Subcutaneous abdominal adipose tissue (tissue), 5 donors: ENCODE measurements around the gene F8.
A peak's percentile ranks its signal among the peaks of the same experiment; 100 is the strongest.

Experiments
- H3K27ac ChIP-seq: one replicate; pipeline ENCODE4 v1.7.0; 2013; ENCODE audit warnings: low read depth, mild to moderate bottlenecking, inconsistent platforms, low read length, moderate library complexity
- H3K27me3 ChIP-seq, 5 donors: one replicate each; pipeline ENCODE4 v1.7.0; 2013; ENCODE audit warnings: low read length in 5 of 5, inconsistent platforms in 1 of 5; ENCODE audit not compliant: control insufficient read depth in 5 of 5, insufficient read depth in 4 of 5
- H3K36me3 ChIP-seq, 5 donors: one replicate each; pipeline ENCODE4 v1.7.0; 2013; ENCODE audit warnings: low read length in 5 of 5; ENCODE audit not compliant: control insufficient read depth in 5 of 5, insufficient read depth in 5 of 5
- H3K4me1 ChIP-seq, 5 donors: one replicate each; pipeline ENCODE4 v1.7.0; 2013; ENCODE audit warnings: low read length in 5 of 5, mild to moderate bottlenecking in 3 of 5, moderate library complexity in 1 of 5; ENCODE audit not compliant: control insufficient read depth in 5 of 5, insufficient read depth in 5 of 5
- H3K4me3 ChIP-seq, 5 donors: one replicate each; pipeline ENCODE4 v1.7.0; 2013; ENCODE audit warnings: low read length in 5 of 5, low read depth in 1 of 5
- H3K9ac ChIP-seq, 5 donors: one replicate each; pipeline ENCODE4 v1.7.0; 2013; ENCODE audit warnings: low read length in 5 of 5, mild to moderate bottlenecking in 4 of 5, moderate library complexity in 3 of 5
- H3K9me3 ChIP-seq, 5 donors: one replicate each; pipeline ENCODE4 v1.7.0; 2013; ENCODE audit warnings: low read length in 5 of 5; ENCODE audit not compliant: control insufficient read depth in 5 of 5
- donor health status: healthy.
- donor health status: healthy.
- donor health status: healthy.
- donor health status: healthy.
- donor health status: healthy.

F8 gene

DNA sequence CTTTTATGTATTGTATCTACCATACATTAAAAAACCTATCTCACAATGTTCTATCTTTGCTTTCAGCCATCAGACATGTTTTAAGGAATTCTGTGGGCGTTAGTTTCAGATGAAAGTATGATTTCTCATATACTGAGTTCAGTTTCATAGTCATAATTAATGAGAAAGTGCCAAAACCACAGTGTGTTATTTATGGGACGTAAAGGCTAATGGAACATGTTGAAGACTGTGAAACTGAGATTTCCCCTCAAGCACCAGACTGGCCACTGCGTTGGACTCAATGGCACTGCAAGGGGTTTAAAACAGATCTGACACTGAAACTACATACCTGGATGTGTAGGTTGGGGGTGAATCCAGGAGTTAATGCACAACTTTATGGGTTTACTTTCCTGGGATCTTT is 32.0 kb downstream of the F8 start:
- H3K9ac ChIP-seq = no peak overlapping the region
- no peaks in the 10 kb centered on the region for H3K36me3 ChIP-seq
- no peaks in the 10 kb centered on the region for H3K4me1 ChIP-seq
- H3K9me3 ChIP-seq = no peaks in the 10 kb centered on the region
- no peaks in the 10 kb centered on the region for H3K27me3 ChIP-seq
- H3K4me3 ChIP-seq = no peak overlapping the region
- H3K27ac ChIP-seq = no peak overlapping the region

DNA sequence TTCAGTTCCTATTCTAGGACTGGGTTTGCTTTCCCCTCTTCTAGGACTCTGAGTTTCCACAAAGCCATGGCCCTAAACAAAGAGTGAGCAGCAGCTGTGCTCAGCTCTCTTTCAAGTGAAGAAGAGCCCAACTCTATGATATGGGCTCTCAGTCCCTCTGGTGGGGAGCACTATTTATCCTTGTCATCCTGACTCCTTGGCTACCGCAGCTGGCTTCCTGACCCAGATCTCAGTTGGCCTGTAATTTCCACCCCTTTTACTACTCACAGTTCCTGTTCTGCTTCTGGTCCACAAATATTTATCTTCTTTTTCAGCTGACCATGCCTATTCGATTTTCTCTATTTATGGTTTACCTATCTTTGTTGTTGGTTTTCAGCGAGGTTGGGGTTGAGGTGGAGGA is 33.8 kb downstream of the F8 start:
- Histone ChIP-seq H3K4me3 (no peak overlapping the region), H3K36me3 (no peaks in the 10 kb centered on the region), H3K9ac (no peak overlapping the region), H3K27me3 (no peaks in the 10 kb centered on the region), H3K27ac (no peak overlapping the region), H3K4me1 (no peaks in the 10 kb centered on the region), H3K9me3 (no peaks in the 10 kb centered on the region)

DNA sequence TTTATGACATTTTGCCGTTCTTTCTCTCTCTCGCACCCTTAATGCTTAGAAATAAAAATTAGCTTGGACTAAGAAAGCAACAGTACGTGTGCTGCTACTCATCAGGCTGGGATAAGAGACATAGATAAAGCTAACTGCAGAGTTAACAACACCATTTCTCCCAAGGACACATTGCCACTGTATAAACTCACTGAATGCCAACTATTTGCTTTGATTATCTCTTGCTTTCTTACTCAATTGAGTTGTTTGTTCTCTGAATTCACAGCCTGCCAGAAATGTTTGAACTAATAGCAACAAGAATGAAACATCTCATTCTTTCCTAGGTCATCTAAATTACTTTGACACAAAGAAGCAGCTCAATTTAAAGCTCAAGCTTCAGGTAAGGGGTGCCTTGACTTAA is 34.6 kb downstream of the F8 start:
- Histone ChIP-seq H3K9ac (no peak overlapping the region), H3K36me3 (no peaks in the 10 kb centered on the region), H3K4me3 (no peak overlapping the region), H3K9me3 (no peaks in the 10 kb centered on the region), H3K27me3 (no peaks in the 10 kb centered on the region), H3K4me1 (no peaks in the 10 kb centered on the region), H3K27ac (no peak overlapping the region)

DNA sequence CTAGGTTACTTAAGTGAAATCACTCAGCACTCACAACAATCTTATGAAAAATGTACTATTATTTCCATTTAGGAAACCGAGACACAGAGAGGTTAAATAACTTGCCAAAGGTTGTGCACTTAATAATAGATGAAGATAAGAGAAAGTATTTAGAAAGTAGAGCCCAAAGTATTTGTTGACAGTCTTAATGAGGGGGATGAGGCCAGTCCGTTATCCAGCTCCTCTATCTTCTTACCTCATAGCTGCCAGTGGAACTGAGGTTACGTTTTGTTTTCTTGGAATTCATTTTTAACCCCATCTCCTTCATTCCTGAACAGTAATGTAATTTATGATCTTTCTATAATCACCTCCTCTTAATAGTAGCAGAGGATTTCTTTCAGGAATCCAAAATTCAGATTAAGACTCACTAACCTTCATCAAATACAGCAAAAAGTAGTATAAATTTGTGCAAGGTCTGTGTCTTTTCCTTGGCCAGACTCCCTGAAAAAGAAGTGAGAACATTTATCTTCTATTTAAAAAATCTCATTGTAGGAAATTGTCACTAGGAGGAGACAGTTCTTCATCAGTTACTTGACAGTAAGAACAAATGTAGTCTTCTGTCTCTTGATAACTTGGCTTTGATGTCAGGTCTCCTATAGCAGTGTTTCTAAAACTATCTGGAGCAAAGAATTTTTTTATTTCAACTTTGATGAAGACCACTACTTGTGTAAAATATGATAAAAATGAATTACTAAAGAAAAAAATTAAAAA is 35.5 kb downstream of the F8 start:
- no peaks in the 10 kb centered on the region for H3K27me3 ChIP-seq
- H3K4me3 ChIP-seq = no peak overlapping the region
- H3K36me3 ChIP-seq = no peaks in the 10 kb centered on the region
- H3K9ac ChIP-seq = no peak overlapping the region
- H3K27ac ChIP-seq = no peak overlapping the region
- no peaks in the 10 kb centered on the region for H3K4me1 ChIP-seq
- no peaks in the 10 kb centered on the region for H3K9me3 ChIP-seq

DNA sequence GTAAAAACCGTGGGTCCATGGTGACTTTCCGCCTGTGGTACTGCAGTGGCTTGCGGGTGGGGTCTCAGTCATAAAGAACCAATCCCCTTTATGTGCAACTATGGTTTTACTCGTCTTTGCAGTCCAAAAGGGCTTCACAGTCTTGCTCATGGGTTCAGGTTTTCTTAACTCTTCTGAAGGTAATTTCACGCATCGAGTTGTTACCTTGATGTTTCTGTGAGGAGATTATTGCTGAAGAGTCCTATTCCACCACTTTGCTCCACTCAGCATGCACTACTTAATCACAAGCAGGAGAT is 41.5 kb downstream of the F8 start:
- peaks cover 0 to 9% (median 4%) of the 10 kb centered on the region in 5 donors for H3K4me1 ChIP-seq
- H3K36me3 ChIP-seq = no peaks in the 10 kb centered on the region
- peaks cover 0 to 5% (median 0%) of the 10 kb centered on the region in 5 donors for H3K27me3 ChIP-seq
- H3K27ac ChIP-seq = no peak overlapping the region
- H3K4me3 ChIP-seq = peak overlapping the region in 4 of 5 donors; percentile 54 to 78 (median 66)
- H3K9me3 ChIP-seq = no peaks in the 10 kb centered on the region
- H3K9ac ChIP-seq = peak overlapping the region in 1 of 5 donors; percentile 48

DNA sequence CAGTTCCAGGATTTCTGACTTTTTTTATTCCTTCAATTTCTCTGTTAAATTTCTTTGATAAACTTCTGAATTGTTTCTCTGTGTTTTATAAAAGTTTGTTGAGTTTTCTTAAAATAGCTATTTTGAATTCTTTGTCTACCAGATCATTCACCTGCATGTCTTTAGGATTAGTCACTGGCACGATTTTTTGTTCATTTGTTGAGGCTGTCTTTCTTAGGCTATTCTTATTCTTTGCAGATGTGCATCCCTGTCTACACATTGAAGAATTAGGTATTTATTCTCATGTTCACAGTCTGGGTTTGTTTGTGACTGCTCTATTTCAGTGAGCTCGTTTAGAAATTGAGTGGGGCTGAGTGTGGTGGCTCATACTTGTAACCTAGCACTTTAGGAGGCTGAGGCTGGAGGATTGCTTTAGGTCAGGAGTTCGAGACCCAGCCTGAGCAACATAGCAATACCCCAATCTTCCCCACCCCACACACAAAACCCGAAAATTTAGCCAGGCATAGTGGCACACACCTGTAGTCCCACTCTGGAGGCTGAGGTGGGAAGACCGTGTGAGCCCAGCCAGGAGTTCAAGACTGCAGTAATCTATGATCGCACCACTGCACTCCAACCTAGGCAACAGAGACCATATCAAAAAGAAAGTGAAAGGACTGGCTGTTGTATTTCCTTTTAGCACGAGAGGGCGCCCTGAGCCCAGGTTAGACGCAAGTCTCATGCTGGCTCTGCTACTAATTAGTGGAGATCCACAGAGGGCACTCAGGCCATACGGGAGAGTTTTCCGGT is 42.0 kb downstream of the F8 start:
- Histone ChIP-seq H3K4me3 (peak overlapping the region; percentile 43 to 78 (median 65)), H3K9me3 (no peaks in the 10 kb centered on the region), H3K27ac (no peak overlapping the region), H3K27me3 (peaks cover 0 to 5% (median 0%) of the 10 kb centered on the region in 5 donors), H3K9ac (peak overlapping the region in 1 of 5 donors; percentile 48), H3K36me3 (no peaks in the 10 kb centered on the region), H3K4me1 (peaks cover 0 to 9% (median 4%) of the 10 kb centered on the region in 5 donors)

DNA sequence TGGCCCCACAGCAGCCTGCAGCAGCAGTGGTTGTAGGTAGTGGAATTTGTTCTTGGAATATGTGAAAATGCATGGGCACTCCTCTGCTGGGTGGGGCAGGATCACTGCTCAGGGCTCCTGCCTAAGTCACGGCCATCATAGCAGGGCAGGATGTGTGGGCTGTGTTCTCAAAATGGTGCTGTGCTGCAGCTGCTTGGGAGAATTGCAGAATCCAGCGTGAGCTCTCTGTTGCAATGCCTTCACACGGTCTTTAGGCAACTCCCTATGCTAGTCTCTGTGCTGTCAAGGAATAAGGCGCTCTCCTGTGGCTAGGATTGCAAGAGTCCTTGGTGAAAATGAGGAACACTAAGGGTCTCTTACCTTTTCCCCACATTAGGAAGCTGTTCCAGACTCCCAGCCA is 42.9 kb downstream of the F8 start:
- Histone ChIP-seq H3K9ac (no peak overlapping the region), H3K4me3 (no peak overlapping the region), H3K36me3 (no peaks in the 10 kb centered on the region), H3K27me3 (peaks cover 0 to 5% (median 0%) of the 10 kb centered on the region in 5 donors), H3K4me1 (peaks cover 0 to 9% (median 4%) of the 10 kb centered on the region in 5 donors), H3K27ac (no peak overlapping the region), H3K9me3 (no peaks in the 10 kb centered on the region)

DNA sequence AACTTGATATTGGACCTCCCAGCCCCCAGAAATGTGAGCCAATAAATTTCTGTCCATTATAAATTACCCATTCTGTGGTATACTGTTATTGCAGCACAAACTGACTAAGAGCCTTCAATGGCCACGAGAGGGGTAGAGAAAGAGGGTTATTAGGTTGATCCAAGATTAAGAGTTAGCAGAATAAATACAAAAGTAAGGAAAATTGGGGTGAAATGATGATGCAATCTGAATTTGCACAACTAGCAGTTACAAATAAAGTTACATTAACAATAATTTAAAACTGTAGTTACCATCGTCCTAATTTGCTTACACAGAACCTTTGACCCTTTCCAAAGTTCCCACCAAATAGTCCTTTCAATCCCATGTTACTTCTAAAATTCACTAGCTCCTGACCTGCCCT is 54.2 kb downstream of the F8 start:
- Histone ChIP-seq H3K27me3 (no peaks in the 10 kb centered on the region), H3K27ac (no peak overlapping the region), H3K4me1 (no peaks in the 10 kb centered on the region), H3K36me3 (no peaks in the 10 kb centered on the region), H3K4me3 (no peak overlapping the region), H3K9me3 (no peaks in the 10 kb centered on the region), H3K9ac (no peak overlapping the region)

DNA sequence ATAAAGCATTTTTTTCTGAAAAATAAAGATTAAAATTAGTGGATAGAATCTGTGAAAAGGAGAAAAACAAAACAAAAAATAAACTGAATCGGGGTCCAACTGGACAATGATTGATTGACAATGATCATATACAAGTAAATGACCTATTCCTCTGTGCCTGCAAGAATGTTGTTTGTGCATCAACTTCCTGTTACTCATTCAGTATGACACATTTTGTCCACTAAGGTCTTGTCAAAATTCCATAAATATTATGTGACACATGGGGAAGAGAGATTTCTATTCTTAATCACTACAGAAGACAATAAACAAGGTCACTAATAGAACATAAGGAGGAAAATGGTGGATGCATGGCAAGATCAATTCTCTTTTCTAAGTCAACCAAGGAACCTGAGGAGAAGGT is 54.9 kb downstream of the F8 start:
- Histone ChIP-seq H3K36me3 (no peaks in the 10 kb centered on the region), H3K27ac (no peak overlapping the region), H3K27me3 (no peaks in the 10 kb centered on the region), H3K9ac (no peak overlapping the region), H3K4me3 (no peak overlapping the region), H3K4me1 (no peaks in the 10 kb centered on the region), H3K9me3 (no peaks in the 10 kb centered on the region)

DNA sequence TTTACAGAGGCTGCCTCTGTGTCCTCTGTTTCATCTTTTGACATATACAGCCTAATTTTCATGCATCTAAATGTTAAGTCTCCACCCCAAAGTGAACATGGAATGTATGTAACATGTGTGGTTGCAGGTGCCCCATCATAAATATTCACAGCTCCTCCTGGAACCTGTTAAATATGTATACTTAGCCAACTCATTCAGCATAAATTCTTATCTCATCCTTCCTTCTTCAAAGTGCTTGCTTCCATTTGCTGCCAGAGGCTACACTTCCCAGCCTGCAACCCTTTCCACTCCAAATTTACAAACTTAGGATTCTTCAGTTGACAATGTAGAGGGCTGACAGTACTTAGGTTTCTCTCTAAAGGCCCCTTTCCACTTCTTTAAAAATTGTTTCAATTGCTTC is 60.6 kb downstream of the F8 start:
- Histone ChIP-seq H3K36me3 (no peaks in the 10 kb centered on the region), H3K9ac (no peak overlapping the region), H3K27ac (no peak overlapping the region), H3K9me3 (peaks cover 0 to 6% (median 0%) of the 10 kb centered on the region in 5 donors), H3K4me3 (no peak overlapping the region), H3K27me3 (no peaks in the 10 kb centered on the region), H3K4me1 (no peaks in the 10 kb centered on the region)
